NOMO-1 treated with dmso at 0.1 percent for 144 hours (cell line): Measurements from ENCODE around the gene GNPTAB.

Experiments used
- DNase-seq: peaks from one replicate; lab custom pipeline; 2025; ENCODE audit not compliant: unreplicated experiment; lab: John Stamatoyannopoulos, UW

The GNPTAB gene

DNA sequence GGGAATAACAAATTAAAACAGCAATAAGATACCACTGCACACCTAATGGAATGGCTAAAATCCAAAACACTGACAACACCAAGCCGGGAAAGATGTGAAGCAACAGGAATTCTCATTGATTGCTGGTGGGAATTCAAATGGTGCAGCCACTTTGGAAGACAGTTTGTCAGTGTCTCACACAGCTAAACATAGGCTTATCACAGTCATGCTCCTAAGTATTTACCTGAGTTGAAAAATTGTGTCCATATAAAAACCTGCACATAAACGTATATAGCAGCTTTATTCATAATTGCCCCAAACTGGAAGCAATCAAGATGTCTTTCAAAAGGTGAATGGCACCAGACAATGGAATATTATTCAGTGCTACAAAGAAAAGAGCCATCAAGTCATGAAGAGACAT, 21.6 kb downstream of the GNPTAB start:
- no peak for DNase-seq

GRCh38 chr12:101806265-101806664, 24.5 kb downstream of the GNPTAB start:
- DNase-seq: no peak

DNA sequence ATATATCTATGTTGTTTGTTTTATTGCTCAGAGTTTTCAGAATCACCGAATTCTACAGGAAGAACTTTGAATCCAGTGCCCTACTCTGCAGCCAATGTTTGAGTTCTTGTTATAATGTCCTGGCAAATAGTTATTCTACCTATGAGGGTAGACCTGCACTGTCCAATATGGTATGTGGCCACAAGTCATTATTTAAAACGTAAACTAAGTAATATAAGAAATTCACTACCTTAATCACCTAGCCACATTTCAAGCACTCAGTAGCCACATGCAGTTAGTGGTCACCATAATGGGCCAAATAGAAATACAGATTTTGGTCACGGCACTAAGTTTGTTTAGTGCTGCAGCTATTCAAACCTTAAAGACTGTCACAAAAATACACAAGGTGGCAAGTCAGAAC, 26.4 kb downstream of the GNPTAB start:
- DNase-seq: no peak

DNA sequence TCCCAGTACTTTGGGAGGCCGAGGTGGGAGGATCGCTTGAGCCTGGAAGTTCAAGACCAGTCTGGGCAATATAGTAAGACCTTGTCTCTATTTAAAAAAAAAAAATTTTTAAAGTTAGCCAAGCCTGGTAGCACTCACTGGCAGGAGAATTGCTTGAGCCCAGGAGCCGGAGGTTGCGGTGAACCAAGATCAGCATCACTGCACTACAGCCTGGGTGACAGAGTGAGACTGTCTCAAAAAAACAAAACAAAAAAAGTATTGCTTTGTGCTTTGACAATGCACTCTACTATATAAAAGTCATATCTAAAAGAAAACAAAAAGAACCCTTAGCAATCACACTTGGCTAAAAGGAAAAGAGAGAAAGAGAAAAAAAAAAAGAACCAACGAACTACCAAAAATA, 26.8 kb downstream of the GNPTAB start:
- no peak for DNase-seq

- no peak for DNase-seq
Observed at GRCh38 chr12:101802486-101802885, 28.3 kb downstream of the GNPTAB start.

GRCh38 chr12:101799774-101800173, 31.0 kb downstream of the GNPTAB start:
- no peak for DNase-seq

- DNase-seq: no peak
Observed at GRCh38 chr12:101795786-101796185, 35.0 kb downstream of the GNPTAB start.

GRCh38 chr12:101795013-101795412, 35.7 kb downstream of the GNPTAB start:
- DNase-seq: no peak

DNA sequence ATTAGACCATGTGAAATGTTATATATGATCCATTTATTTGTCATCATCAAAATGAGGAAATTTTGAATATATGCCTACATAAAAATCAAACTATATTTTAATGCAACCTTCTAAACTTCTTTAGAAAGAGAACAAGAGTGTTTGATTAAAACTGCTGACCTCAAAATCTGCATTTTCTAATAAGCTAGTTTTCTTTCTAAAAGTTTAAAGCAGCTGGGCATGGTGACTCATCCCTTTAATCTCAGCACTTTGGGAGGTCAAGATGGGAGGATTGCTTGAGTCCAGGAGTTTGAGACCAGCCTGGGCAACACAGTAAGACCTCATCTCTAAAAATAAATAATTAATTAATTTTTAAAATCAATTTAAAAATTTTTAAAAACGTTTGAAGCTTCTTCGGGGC, 36.2 kb downstream of the GNPTAB start:
- DNase-seq: no peak

- DNase-seq: no peak
Observed at GRCh38 chr12:101793401-101793800, 37.4 kb downstream of the GNPTAB start.

DNA sequence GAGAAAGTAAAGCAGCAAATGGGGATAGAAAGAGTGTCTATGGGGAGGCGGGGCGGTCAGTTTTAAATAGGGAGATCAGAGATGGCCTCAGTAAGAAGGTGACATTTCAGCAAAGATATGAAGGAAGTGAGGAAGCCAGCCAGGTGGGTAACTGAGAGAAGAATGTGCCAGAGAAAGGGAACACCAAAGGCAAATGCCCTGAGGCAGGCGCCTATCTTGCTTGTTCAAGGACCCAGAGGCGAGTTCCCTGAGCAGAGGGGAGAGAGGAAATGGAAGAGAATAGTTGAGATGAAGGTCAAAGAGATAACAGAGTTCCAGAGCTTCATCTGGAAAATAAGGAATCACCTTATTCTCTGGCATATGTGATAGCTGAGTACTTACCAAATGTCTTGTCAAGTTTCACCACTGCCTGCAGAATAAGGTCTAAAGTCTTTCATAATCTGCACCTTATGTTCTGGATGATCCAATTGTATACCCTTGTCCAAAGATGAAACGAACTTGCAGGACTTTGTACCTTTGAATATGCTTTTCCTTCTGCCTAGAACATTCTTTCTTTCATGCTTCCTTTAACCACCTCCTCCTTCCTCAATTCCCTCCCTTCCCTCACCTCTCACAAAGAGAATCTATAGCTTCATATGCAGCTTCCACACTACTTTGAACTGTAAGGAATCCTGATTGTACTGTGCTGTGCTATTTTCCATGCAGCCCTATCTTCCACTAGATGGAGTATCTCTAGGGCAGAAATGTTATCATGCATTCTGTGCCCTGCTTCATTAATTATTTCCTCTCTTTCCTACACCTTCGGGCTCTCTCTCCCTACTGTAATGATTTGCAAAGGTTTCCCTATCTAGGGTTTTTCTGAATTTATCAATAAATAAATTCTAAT, 38.5 kb downstream of the GNPTAB start:
- no peak for DNase-seq

DNA sequence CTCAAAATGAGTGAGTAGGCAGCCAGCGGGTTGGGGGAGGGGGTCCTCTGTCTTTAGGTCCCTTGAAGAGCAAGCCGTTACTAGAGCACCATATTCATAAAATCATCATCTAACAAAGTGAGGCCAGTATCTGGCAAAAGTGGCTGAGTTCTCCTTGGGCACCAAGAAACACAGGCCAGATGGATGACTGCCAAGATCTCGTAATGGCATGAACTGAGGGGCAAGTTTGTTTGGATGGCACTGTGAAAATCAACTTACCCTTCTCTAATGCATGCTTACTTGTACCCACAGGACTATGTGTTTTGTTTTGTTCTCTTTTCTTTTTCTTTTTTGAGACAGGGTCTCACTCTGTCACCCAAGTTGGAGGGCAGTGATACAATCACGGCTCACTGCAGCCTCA, 41.6 kb downstream of the GNPTAB start:
- no peak for DNase-seq

DNA sequence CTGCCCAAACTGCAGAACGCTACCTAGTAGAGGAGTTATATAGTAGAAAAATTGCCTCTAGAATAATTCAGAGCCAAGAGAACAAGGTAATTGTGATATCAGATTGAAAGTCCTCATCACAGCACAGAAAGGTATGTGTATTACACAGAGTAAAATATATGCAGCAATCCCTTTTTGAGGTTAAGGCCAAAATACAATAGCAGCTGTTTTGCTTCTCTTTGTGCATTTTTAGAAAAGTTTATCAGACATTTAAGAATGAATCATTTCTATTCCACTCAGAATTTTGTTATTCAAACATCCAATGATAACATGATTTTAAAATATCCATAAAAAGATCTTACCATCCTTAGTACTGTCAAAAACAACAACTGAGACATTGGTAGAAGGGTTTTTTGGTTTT, 45.1 kb downstream of the GNPTAB start:
- DNase-seq: no peak

- DNase-seq: no peak
Observed at GRCh38 chr12:101784376-101784775, 46.4 kb downstream of the GNPTAB start.

DNA sequence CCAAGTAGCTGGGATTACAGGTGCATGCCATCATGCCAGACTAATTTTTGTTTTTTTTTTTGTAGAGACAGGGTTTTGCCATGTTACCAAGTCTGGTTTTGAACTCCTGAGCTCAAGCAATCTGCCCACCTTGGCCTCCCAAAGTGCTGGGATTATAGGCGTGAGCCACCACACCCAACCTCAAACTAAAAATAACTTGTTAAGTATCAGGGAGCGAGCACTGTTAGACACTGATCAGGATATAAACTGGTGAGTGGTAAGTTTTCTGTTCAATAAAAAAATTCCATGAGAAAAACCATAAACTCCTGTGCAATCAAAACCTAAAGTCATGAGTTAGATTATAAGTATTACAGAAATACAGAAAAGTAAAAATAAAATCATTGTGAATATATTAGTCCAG, 46.9 kb downstream of the GNPTAB start:
- DNase-seq: no peak

DNA sequence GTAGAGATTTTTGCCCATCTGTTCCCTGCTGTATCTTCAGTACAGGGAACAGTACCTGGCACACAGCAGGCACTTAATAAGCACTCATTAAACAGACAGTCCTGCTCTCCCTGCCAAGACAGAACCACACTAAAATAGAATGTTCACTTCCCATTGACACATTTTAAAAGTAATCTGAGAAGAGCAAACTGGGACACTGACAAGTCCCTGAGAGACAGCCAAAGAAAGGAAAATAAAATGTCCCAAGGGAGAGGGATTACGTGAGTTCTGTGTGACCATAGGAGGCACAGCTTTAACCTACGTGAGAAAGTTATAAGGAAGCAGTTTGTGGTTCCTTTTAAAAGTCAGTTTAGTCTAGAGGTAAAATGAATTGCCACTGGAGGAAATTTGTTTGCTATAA, 47.6 kb downstream of the GNPTAB start:
- no peak for DNase-seq

DNA sequence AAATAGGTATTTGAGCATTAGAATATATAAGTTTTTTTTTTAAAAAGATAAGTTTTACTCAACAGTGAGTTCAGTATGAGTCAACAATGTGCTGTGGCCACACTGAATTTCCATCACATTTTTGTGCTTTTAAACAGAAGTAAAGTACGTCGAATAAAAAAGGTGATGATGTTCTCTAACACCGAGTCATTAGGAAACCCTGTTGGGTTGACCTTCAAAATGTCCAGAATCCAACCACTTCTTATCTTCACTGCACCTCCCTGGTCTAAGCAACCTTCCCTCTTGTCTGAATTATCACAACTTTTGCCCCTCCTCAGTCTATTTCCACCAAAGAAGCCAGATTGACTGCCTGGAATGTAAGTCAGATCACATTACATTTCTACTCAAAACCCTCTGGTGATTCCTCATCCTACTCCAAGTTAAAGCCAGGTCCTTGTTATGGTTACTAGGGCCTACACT, 48.5 kb downstream of the GNPTAB start:
- no peak for DNase-seq

DNA sequence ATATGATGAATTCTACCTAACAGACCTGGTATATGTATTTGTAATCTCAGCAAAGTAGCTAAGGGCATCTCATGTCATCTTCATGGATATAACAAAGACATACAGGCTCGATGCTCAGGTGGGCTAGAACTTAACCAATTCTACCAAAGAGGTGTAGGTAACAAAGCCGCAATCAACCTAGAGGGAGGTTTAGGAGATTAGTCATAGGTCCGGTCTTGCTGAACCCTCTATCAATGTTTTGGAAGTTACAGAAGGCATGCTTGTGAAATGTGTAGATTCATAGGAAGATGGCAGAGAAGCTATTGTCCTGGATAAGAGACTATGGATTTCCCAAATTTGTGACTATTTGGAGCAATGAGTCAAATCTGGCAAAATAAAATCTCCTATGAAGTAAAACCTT, 48.9 kb downstream of the GNPTAB start:
- no peak for DNase-seq

DNA sequence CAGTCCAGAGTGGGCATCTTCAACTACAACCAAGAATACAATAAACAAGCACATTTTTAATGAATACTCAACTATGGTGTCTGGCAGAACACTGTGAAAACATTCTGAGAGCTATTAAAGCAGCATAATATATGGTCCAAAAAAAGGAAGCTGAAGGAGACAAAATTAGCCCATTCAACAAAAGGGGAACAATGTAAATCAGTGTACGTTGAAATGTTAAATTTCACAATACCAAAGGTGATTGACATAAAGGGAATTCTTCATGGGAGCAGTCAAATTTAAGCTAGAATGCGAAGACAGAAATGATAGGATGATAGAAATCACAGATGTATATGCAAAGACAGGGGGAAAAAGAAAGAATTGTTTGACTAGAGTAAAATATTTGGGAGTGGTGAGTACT, 50.2 kb downstream of the GNPTAB start:
- peak; percentile 26 for DNase-seq

DNA sequence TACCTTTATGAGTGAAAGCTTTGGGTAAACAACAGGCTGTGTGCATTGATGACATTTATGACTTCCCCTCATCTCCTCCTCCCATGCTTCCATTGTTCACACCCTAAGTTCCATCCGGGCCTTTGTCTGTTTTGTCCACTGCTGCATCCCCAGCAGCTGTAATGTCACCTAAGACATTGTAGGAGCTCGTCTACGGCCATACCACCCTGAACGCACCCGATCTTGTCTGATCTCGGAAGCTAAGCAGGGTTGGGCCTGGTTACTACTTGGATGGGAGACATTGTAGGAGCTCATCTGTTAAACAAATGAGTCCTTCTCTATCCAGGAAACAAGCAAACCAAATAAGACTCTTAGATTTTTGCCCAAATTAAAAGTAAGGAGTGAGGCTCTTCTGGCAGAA, 51.1 kb downstream of the GNPTAB start:
- no peak for DNase-seq

- DNase-seq: no peak
Observed at GRCh38 chr12:101779200-101779599, 51.6 kb downstream of the GNPTAB start.

DNA sequence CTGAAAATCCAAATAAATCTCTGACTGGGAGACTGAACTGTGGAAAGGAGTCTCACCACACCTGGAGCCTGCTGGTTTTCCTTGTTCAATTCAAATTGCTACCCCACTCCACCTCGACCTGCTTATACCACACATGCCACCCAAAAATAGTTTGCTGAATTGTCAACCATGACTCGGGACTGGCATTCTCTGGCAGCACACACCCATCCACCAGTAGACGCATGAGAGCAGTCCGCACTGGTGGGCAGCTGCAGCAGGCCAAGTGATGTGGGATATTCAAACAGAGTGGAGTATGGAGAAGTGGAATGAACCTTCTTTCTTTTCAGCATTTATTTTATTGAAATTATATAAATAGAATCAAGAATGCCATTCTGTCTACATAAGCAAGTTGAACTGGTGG, 52.8 kb downstream of the GNPTAB start:
- DNase-seq: no peak

GRCh38 chr12:101777485-101777884, 53.3 kb downstream of the GNPTAB start:
- DNase-seq: peak; percentile 16
